PFSK-1 (cell line): Measurements from ENCODE around the gene ZCCHC2.

Source experiments
- FOXP2 ChIP-seq: optimal IDR thresholded peaks from 2 replicates; pipeline ENCODE3; 2011; ENCODE audit warnings: borderline replicate concordance, control low read depth, inconsistent platforms; ENCODE audit not compliant: insufficient read depth; ENCODE audit errors: extremely low read length, extremely low read depth
- POLR2AphosphoS5 ChIP-seq: IDR thresholded peaks from 2 replicates; pipeline ENCODE4 v1.6.1; 2012; ENCODE audit warnings: low read depth, mild to moderate bottlenecking, control low read depth, low read length, moderate library complexity
- SIN3A ChIP-seq: IDR thresholded peaks from 2 replicates; pipeline ENCODE4 v1.6.1; 2012; ENCODE audit warnings: mild to moderate bottlenecking, low read length, moderate library complexity, borderline replicate concordance; ENCODE audit not compliant: insufficient read depth
- TAF1 ChIP-seq: IDR thresholded peaks from 2 replicates; pipeline ENCODE4 v1.6.1; 2012; ENCODE audit warnings: low read length, control low read depth, borderline replicate concordance; ENCODE audit not compliant: insufficient read depth
- TF ChIP-seq, protein P1 (sequence below), 2 experiments: IDR thresholded peaks; 2 replicates each; pipeline versions ENCODE4 v1.6.1 to v1.8.0; 2011 to 2012; ENCODE audit warnings: low read depth in 2 of 2, low read length in 2 of 2, control low read depth in 1 of 2, inconsistent platforms in 1 of 2, mild to moderate bottlenecking in 1 of 2, moderate library complexity in 1 of 2; ENCODE audit not compliant: insufficient read depth in 1 of 2

The ZCCHC2 gene

DNA sequence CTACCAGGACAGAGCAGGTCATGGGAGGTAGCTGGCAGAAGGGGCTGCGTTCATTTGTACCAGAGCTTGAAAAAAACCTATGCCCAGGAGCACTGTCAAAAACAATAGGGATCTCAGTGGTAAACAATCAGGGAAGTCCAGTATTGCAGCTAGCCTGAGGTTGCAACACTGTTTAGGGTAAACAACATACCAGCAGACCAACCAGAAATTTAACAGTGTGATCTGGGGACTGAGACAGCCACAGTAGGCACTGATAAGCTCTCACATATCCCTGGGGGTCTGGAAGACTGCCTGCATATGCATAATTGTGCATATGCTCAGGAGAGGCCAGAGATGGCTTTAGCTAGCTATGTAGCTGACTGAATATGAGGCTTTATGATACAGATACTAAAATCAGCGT, 12.0 kb upstream of the ZCCHC2 start:
- TF ChIP-seq POLR2AphosphoS5 = no peak
- TF ChIP-seq, protein P1, sequence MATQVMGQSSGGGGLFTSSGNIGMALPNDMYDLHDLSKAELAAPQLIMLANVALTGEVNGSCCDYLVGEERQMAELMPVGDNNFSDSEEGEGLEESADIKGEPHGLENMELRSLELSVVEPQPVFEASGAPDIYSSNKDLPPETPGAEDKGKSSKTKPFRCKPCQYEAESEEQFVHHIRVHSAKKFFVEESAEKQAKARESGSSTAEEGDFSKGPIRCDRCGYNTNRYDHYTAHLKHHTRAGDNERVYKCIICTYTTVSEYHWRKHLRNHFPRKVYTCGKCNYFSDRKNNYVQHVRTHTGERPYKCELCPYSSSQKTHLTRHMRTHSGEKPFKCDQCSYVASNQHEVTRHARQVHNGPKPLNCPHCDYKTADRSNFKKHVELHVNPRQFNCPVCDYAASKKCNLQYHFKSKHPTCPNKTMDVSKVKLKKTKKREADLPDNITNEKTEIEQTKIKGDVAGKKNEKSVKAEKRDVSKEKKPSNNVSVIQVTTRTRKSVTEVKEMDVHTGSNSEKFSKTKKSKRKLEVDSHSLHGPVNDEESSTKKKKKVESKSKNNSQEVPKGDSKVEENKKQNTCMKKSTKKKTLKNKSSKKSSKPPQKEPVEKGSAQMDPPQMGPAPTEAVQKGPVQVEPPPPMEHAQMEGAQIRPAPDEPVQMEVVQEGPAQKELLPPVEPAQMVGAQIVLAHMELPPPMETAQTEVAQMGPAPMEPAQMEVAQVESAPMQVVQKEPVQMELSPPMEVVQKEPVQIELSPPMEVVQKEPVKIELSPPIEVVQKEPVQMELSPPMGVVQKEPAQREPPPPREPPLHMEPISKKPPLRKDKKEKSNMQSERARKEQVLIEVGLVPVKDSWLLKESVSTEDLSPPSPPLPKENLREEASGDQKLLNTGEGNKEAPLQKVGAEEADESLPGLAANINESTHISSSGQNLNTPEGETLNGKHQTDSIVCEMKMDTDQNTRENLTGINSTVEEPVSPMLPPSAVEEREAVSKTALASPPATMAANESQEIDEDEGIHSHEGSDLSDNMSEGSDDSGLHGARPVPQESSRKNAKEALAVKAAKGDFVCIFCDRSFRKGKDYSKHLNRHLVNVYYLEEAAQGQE (IDR thresholded peaks at IDR 0.05; ENCODE audit: insufficient read depth in 1 of 2, low read depth in 2 of 2, low read length in 2 of 2) = no peak
- TF ChIP-seq SIN3A = no peak
- no peak for TF ChIP-seq FOXP2
- no peak for TF ChIP-seq TAF1

- TF ChIP-seq TAF1 (no peak), POLR2AphosphoS5 (no peak), SIN3A (no peak), FOXP2 (no peak)
- TF ChIP-seq, protein P1 (IDR thresholded peaks at IDR 0.05; ENCODE audit: insufficient read depth in 1 of 2, low read depth in 2 of 2, low read length in 2 of 2) = no peak
These were observed 10.3 kb upstream of the ZCCHC2 start for GRCh38 chr18:62512532-62512931.

- TF ChIP-seq POLR2AphosphoS5 = no peak
- TF ChIP-seq, protein P1 (IDR thresholded peaks at IDR 0.05; ENCODE audit: insufficient read depth in 1 of 2, low read depth in 2 of 2, low read length in 2 of 2) = no peak
- no peak for TF ChIP-seq FOXP2
- TF ChIP-seq TAF1 = no peak
- TF ChIP-seq SIN3A = no peak
These were observed 9.8 kb upstream of the ZCCHC2 start for GRCh38 chr18:62512996-62513395.

DNA sequence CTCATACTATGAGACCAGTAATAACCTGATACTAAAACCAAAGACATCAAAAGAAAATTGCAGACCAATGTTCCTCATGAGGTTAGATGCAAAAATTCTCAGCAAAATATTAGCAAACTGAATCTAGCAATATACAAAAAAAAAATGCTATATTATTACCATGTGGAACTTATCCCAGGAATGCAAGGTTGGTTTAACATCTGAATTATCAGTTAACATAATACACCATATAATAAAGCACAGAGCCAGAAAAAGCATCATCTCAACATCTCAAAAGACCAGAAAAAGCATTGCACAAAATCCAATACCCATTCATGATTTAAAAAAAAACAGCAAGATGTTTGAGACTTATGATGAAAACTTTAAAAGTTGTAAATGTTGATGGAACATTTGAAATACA, 8.3 kb upstream of the ZCCHC2 start:
- TF ChIP-seq TAF1 = no peak
- no peak for TF ChIP-seq FOXP2
- TF ChIP-seq, protein P1 (IDR thresholded peaks at IDR 0.05; ENCODE audit: insufficient read depth in 1 of 2, low read depth in 2 of 2, low read length in 2 of 2) = no peak
- TF ChIP-seq SIN3A = no peak
- no peak for TF ChIP-seq POLR2AphosphoS5

DNA sequence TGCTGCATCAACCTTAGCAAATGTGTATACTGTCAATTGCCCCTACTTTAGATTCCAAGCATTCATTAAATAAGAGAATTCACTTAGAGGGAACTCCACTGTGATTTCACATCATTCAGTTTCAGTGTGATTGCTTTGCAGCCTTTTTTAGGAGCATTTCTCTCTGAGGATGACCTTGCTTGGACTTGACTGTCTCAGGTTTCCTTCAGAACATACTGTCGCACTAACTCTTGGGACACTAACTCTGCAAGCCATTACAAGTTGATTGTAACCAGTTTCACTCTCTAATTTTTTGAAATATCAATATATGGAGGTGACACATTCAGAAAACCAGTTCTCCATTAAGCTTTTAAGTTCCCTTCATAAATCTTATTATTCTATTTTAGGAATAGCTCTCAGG, 6.6 kb upstream of the ZCCHC2 start:
- TF ChIP-seq TAF1 = no peak
